ENCODE data around the gene GPATCH2L. TPM values are rescaled to one million over a fixed set of nuclear protein-coding genes. Genes with fewer than 3 reads are reported as not detected.

GPATCH2L gene
- total and polyA plus RNA-seq, 4 donors, result 4.3 to 69.9 (median 32.4) TPM

GRCh38 chr14:76212242-76212641 is 60.5 kb downstream of the GPATCH2L start:
- DNase-seq, result no peak
- no peaks in the 10 kb centered on the region for H3K9me3 ChIP-seq (ENCODE audit: control insufficient read depth in 4 of 4, insufficient read depth in 3 of 4, low read length in 3 of 4)
- WGBS, 2 donors, result 84 to 90% methylated on average over 3 of the region's 3 CpGs

GRCh38 chr14:76217179-76217578 is 65.5 kb downstream of the GPATCH2L start:
- no peak overlapping the region for H3K9ac ChIP-seq (ENCODE audit: insufficient read depth in 1 of 2, low read length in 2 of 2)
- H3K4me3 ChIP-seq, result no peak overlapping the region
- no peaks in the 10 kb centered on the region for H3K27me3 ChIP-seq (ENCODE audit: control insufficient read depth in 3 of 3, insufficient read depth in 3 of 3, low read length in 2 of 3)
- no peak for ATAC-seq (ENCODE audit: insufficient read depth, low FRiP score)
- 95% methylated on average over 3 of the region's 3 CpGs for WGBS, 2 donors
- no peaks in the 10 kb centered on the region for H3K36me3 ChIP-seq (ENCODE audit: control insufficient read depth in 4 of 4, insufficient read depth in 4 of 4, low read length in 4 of 4)
- TF ChIP-seq CTCF (IDR thresholded peaks at IDR 0.05; ENCODE audit: control extremely low read depth, extremely low read depth), result no peak
- H3K4me1 ChIP-seq (ENCODE audit: control insufficient read depth in 5 of 5, insufficient read depth in 5 of 5, low read length in 5 of 5), result no peaks in the 10 kb centered on the region
- no peak overlapping the region for H3K27ac ChIP-seq (ENCODE audit: low read depth in 1 of 2, low read length in 1 of 2)
- no peaks in the 10 kb centered on the region for H3K9me3 ChIP-seq (ENCODE audit: control insufficient read depth in 4 of 4, insufficient read depth in 3 of 4, low read length in 3 of 4)
- DNase-seq, result no peak

More at GRCh38 chr14:76212242-76212641, 60.5 kb downstream of the GPATCH2L start:
- no peaks in the 10 kb centered on the region for H3K4me1 ChIP-seq (ENCODE audit: control insufficient read depth in 5 of 5, insufficient read depth in 5 of 5, low read length in 5 of 5)
- no peaks in the 10 kb centered on the region for H3K36me3 ChIP-seq (ENCODE audit: control insufficient read depth in 4 of 4, insufficient read depth in 4 of 4, low read length in 4 of 4)
- H3K27me3 ChIP-seq (ENCODE audit: control insufficient read depth in 3 of 3, insufficient read depth in 3 of 3, low read length in 2 of 3), result no peaks in the 10 kb centered on the region
- no peak for ATAC-seq (ENCODE audit: insufficient read depth, low FRiP score)
- no peak overlapping the region for H3K27ac ChIP-seq (ENCODE audit: low read depth in 1 of 2, low read length in 1 of 2)
- no peak overlapping the region for H3K4me3 ChIP-seq
- H3K9ac ChIP-seq (ENCODE audit: insufficient read depth in 1 of 2, low read length in 2 of 2), result no peak overlapping the region
- TF ChIP-seq CTCF (IDR thresholded peaks at IDR 0.05; ENCODE audit: control extremely low read depth, extremely low read depth), result no peak

DNA sequence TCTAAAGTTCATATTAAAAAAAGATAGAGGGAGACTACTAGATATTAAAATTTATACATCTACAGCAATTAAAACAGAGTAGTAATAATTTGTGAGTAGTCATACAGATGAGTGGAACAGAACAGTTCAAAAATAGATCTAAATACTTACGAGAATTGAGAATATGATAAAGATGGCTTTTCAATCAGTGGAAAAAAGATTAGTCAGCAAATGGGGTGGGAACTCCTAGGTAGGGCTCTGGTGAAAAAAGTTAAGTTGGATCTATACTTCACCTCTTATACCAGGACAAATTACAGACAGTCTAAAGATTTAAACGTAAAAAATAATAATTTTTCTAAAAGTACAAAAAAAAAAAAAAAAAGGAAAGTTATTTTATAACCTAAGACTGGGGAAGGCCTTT is 66.9 kb downstream of the GPATCH2L start:
- WGBS, 2 donors, result 87 to 95% methylated on average over 2 of the region's 2 CpGs
- Histone ChIP-seq H3K27ac (ENCODE audit: low read depth in 1 of 2, low read length in 1 of 2) (no peak overlapping the region), H3K9me3 (ENCODE audit: control insufficient read depth in 4 of 4, insufficient read depth in 3 of 4, low read length in 3 of 4) (no peaks in the 10 kb centered on the region), H3K9ac (ENCODE audit: insufficient read depth in 1 of 2, low read length in 2 of 2) (no peak overlapping the region), H3K36me3 (ENCODE audit: control insufficient read depth in 4 of 4, insufficient read depth in 4 of 4, low read length in 4 of 4) (no peaks in the 10 kb centered on the region), H3K4me3 (no peak overlapping the region), H3K4me1 (ENCODE audit: control insufficient read depth in 5 of 5, insufficient read depth in 5 of 5, low read length in 5 of 5) (no peaks in the 10 kb centered on the region), H3K27me3 (ENCODE audit: control insufficient read depth in 3 of 3, insufficient read depth in 3 of 3, low read length in 2 of 3) (no peaks in the 10 kb centered on the region)
- no peak for TF ChIP-seq CTCF (IDR thresholded peaks at IDR 0.05; ENCODE audit: control extremely low read depth, extremely low read depth)
- DNase-seq (no peak), ATAC-seq (ENCODE audit: insufficient read depth, low FRiP score) (no peak)

DNA sequence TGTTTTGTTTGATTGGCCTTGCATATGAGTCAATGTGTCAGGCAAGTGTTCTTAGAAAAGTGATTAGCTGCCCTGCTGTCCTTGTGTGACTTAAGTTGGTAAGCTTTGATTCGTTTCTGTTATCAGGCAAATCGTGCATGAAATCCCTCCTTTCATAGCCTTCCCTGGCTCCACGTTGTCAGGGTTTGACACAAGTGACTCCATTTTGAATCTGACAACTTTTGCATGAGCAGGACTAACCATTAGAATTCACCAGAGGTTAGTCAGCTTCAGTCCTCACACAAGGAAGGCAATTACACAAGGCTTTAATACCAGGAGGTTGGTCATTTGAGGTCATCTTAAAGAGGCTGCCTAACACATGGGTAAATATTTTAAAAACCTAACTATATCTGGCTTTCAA is 68.2 kb downstream of the GPATCH2L start:
- DNase-seq (no peak), ATAC-seq (ENCODE audit: insufficient read depth, low FRiP score) (no peak)
- Histone ChIP-seq H3K27me3 (ENCODE audit: control insufficient read depth in 3 of 3, insufficient read depth in 3 of 3, low read length in 2 of 3) (no peaks in the 10 kb centered on the region), H3K4me1 (ENCODE audit: control insufficient read depth in 5 of 5, insufficient read depth in 5 of 5, low read length in 5 of 5) (no peaks in the 10 kb centered on the region), H3K9ac (ENCODE audit: insufficient read depth in 1 of 2, low read length in 2 of 2) (no peak overlapping the region), H3K9me3 (ENCODE audit: control insufficient read depth in 4 of 4, insufficient read depth in 3 of 4, low read length in 3 of 4) (no peaks in the 10 kb centered on the region), H3K36me3 (ENCODE audit: control insufficient read depth in 4 of 4, insufficient read depth in 4 of 4, low read length in 4 of 4) (no peaks in the 10 kb centered on the region), H3K27ac (ENCODE audit: low read depth in 1 of 2, low read length in 1 of 2) (no peak overlapping the region), H3K4me3 (no peak overlapping the region)
- TF ChIP-seq CTCF (IDR thresholded peaks at IDR 0.05; ENCODE audit: control extremely low read depth, extremely low read depth), result no peak
- 75% methylated on average over 3 of the region's 3 CpGs for WGBS, 2 donors

Measured in lung (tissue), 12 donors.